Measurements from ENCODE around the gene ZSWIM6.

Gene ZSWIM6

DNA sequence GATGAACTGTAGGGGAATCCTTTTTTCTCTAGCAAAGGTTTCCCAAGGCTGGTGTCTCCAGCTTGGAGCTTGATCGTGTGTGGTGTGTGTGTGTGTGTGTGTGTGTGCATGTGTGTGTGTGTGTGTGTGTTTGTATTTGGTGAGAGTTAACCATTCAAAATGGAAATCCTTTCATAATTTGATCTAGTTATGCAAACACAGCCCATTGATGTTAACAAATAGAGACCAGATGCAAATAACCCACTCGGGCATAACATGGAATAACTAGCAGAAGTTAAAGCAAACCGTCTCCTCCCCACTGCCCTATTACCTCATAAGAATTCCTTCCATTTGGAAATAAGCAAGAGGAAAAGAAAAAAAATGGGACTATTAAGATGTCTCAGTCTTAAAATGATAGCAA is 24.9 kb upstream of the ZSWIM6 start:
- DNase-seq (ENCODE audit: low spot score): no peak

DNA sequence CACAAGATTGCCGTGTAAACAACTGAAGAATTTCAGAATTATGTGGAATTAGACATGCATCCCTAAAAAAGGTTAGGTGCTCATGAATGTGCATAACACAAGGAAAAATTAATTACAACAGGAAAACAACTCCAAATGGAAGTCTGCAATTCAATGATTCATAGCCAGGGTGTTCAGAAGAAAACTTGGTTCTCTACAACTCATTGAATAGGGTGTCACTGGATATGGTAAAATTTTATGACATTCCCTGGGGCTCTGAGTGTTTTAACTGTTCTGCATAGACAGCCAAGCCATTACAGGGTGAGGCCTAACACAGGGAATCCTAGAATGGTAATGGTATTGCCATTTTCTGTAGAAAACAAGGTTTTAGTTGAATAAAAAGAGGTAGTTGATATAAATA is 24.4 kb upstream of the ZSWIM6 start:
- no peak for DNase-seq (ENCODE audit: low spot score)

DNA sequence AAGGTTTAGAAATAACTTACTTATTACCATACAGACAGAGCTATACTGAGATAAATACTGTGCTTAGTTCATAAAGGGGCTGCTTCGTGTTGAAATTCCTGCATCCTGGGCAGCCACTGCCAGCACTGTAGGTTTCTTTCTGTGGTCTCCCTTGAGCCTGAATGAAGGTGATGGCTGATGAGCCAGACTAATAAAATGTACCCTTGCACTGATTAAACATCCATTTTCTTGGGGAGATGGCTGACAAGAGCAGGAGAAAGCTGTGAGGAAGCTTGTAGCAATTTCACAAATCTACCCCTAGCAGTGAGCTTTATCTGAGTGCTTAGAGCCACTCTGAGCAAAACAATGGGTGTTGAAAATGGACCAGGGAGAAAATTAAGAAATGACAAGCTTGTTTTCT is 23.3 kb upstream of the ZSWIM6 start:
- no peak for DNase-seq (ENCODE audit: low spot score)

DNA sequence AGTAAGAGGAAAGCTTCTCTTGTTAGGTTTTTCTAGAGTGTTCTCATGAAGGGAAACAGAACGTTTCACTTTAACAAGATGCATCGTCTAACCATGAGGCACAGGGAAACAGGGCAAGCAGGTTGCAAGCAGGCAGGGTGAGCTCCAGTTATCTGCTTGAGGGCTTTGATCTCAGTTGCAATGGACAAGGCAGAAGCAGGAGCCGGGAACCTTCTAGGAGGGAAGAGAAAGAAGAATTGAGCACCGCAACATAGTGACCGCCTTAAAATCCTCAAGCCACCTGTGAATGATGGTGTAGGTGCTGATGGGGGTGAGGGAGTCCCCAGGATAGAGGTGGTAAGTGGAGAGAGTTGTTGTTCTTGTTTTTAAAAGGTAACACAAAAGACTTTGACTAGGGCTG is 22.9 kb upstream of the ZSWIM6 start:
- no peak for DNase-seq (ENCODE audit: low spot score)

DNA sequence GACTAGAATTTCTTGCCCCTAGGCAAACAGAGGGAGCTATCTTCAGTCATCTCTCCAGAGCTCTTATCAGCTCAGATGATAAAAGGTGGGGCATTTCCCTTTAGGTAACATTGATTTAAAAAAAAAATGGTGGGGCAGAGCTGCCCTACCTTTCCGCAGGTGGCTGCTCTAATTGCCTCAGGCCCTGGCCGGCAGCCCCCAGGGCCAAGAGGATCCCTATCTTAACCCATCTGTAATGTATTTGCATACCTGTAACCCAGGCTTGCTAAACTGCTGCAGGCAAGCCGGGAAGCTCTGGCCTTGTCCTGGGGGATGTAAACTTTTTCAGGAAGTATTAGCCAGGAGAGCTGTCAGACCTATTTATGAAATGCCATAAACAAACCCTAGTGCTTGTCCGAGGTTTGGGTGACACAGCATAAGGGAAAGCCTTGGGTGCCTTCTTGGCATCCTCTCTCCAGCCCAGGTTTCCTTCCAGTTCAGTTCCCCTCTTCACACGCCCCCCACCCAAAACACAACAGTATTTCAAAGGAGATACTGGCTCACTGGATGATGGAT is 20.9 kb upstream of the ZSWIM6 start:
- no peak for DNase-seq (ENCODE audit: low spot score)

DNA sequence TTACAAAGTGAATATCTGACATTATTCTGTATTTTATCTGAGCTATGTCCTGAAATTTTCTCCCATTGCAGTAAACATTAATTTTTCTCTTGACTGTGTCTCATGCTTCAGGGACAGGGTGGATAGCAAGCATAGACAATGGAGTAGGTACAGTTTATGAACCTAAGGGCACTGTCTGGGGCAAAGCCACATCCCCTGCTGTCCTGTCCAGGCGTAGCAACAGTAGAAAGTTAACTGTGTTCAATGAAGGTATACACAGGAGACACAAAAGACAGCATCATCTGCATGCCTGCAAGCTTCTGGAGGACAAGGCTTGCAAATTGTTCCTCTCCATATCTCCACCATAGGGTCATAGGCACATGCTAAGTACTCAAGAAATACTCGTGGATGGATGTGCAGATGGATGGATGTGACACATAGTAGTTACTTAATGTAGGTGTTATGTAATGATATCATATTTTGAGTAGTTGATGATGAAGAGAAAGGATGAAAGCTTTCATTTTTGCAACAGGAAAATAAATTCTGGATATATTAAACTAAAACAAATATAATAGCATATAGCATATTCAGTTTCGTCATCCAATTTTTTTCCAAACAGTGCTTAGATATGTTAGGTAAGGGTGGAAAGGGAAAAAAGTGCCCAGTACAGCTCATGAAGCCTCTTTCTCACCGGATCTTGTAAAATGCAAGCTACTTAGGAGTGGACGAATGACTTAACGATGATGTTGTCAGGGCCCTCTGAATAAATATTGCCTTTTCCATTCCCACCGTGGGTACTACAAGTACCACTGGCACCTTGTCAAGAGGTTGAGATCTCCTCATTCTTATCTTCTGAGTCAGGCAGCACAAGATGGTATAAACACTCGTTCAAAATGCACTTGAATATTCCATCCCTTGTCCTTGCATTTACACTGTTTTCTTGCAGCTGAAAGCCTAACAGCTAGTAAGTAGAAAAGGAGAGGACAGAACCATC is 19.9 kb upstream of the ZSWIM6 start:
- DNase-seq (ENCODE audit: low spot score): no peak

DNA sequence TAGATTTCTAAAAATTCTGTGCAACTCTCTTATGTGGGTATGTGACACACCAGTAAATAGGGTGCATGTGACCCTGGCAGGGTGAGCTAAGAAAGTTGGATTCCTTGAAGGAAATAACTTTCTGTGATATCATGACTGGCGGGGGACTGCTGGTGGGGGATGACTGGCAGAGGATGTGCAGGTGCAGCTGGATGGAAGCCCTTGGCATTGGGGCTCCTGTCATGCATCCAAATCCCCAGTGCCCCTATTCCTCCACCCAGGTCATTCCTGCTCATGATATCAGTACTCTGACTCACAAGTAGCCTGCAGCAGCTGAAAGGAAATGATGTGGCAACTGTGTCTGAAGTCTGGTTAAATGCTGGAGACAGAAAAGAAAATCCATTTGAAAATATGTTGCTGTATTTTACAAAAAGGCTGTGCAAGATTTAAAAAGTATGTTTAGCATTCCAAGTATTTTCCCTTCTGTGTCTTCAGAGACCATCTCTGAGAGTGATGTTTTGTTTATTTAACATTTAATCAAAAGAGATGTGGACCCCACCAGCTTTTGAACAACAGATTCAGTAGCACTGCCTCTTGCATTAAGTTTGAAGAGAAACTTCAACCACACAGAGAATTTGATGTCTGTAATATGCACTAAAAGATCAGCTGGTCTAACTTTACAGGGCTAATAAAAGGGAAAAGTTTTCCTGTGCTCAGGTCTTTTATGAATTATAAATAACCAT is 17.9 kb upstream of the ZSWIM6 start:
- no peak for DNase-seq (ENCODE audit: low spot score)

DNA sequence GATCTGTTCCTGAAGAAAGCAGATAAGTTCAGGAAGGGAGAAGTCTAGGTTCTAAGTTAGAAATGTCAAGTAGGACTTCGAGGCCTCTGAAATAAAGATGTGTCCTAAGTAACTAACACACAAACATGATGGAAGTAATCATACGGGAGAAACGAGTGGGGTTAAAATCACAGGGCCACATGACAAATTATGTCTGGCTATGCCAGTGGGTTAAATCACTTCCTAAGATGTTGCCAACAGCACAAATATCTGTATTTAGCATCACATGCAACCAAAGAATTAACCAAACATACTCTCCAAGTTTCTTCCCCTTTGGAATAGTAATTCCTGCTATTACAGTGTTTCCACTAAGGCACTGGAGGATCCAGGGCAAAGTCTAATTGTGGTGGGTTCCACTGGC is 13.7 kb upstream of the ZSWIM6 start:
- DNase-seq (ENCODE audit: low spot score): no peak

DNA sequence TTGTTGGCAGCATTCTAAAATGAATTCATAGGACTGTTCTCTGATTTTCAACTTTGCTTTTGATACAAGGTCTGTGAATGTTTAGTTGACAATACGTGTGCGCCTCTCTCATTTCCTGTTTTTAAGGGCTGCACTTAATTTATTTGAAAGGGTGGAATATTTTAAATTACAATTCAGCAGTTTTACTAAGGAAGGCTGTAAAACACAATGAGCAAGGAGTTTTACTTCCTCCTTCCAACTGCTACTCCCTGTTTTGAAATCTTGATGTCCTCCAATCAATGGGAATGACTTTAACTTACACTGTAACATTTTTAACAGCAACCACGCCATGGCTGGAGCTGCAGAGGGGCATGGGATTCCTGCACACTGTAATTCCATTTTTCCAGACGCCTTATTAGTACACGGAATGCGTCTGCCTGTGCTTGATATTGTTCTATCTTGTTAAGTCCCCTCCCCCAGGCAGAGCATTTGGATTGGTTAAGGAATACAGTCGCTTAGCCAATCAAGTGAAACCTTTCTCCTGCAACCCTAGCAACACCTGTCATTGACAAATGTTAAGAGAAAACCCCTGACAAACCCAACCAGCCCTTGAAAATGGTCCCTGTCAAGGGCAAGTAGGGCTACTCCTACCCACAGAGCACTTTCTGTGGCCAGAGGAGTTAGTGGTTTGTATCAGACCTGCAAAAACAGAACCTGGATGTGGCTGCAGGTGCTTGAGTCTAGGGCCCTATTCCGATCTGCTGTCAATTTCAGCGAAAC is 12.5 kb upstream of the ZSWIM6 start:
- no peak for DNase-seq (ENCODE audit: low spot score)

DNA sequence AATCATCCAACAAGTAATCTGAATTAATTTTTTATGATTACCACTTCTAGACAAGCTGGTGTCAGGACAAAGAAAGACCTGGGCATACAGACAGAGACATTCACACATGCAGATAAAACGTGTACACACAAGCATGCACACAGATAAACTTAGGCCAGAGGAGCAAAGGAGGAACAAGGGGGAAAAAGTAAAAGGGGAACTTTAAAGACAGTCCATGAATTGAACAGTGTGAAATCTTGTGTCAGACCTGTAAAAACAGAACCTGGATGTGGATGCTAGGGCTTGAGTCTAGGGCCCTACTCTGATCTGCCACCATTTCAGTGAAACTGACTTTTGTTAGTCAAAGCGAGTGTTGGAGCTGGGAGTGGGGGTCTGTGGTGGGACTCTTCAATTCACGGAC is 11.2 kb upstream of the ZSWIM6 start:
- no peak for DNase-seq (ENCODE audit: low spot score)

DNA sequence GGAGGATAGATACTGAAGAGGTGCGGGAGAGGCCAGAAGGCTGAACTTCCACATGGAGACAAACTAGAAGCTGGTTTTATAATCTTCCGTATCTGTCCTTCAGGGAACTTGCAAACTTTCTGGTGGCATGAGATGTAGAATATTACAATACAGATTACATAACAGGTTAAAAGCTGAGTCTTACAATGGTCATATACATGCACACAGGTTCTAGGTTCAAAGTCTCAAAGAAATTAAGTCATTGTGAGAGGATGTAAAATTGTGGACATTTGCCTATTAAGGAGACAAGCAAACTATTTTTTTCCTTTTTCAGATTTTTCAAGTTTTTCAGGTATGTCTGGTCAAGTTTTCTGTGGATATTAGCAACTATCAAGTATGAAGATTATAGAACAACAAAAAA is 10.4 kb upstream of the ZSWIM6 start:
- DNase-seq (ENCODE audit: low spot score): no peak

DNA sequence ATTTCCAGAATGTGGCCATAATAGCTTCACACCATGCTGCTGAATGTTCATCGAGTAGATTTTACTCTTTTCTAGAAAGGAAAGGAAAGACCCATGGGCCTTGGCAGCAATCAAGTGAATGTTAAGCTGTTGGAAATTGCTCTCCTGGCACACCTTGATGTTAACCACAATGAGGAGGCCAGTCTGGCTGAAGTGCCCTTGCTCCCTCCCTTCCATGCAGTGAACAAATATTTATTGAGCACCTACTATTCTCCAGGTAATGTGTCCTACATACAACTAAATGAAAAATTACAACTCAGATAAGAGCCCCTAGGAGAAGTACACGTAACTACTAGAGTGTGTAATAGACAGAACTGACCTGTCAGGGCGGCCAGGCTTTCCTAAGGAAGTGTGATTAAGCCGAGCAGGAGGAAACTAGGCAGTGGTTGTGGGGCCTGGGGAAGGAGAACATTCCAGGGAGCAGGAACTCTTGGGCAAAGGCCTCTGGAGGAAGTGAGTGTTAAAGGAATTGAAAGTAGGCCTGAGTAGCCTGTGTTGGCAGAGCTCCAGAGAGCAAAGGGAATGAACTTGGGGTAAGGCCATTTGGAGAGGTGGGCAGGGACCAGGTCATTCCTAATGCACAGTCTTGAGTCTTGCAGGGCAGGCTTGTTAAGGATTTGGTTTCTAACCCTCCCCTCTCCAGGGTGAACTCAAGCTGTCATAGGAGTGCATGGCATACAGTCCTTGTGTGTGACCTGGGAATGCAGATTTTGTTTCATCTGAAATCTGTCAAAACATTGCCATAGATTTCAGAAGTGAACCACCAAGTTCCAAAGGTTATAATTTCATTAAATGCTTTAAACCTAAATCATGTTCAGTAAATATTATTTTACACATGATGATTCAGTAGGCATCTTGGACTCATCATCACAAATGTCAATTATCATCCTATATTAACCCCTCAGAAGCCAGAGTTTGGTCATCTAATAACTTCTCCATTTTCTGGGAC is 9.0 kb upstream of the ZSWIM6 start:
- DNase-seq (ENCODE audit: low spot score): no peak

DNA sequence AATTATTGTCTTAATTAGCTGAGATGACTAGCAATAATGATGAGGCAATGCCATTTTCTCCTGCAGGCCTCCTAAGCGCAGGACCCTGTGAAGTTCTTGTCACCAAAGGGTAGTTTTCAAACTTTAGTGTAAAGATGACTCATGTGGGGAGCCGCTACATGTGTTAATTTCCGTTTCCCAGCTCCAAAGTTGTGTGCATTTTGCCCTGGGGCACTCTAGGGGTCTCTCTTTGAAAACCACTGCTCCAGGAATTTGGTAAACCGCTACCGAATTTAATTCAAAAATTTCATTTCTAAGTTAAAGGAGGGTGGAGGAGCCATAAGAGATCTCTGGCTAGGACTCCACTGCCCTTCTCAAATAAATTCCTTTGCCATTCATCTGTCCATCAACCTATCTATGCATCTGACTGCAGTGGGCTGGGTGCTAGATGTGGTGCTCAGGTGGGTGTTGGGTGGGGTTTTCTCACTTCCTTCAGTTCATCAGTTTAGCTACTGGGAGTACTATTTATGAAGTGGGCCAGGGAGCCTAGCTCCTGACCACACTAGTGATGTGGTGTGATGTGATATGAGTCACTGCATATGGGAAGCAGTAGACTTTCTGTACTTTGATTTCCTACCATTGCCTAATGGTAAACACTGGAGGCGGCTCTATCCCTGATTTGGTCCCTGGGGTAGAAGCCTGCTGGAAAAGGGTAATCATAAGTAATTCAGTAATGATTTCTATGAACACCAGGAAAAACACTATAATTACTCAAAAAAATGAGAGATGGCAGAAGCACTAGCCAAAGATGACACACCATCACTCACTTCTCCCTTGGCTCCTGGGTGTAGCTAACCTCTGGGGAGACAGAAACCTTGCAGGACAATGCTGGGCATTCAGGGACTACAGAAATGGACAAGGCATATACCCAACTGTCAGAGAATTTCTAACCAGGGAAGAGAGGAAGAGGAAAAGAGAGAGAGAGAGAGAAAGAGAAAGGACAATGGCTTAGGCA is 4.0 kb upstream of the ZSWIM6 start:
- no peak for DNase-seq (ENCODE audit: low spot score)

DNA sequence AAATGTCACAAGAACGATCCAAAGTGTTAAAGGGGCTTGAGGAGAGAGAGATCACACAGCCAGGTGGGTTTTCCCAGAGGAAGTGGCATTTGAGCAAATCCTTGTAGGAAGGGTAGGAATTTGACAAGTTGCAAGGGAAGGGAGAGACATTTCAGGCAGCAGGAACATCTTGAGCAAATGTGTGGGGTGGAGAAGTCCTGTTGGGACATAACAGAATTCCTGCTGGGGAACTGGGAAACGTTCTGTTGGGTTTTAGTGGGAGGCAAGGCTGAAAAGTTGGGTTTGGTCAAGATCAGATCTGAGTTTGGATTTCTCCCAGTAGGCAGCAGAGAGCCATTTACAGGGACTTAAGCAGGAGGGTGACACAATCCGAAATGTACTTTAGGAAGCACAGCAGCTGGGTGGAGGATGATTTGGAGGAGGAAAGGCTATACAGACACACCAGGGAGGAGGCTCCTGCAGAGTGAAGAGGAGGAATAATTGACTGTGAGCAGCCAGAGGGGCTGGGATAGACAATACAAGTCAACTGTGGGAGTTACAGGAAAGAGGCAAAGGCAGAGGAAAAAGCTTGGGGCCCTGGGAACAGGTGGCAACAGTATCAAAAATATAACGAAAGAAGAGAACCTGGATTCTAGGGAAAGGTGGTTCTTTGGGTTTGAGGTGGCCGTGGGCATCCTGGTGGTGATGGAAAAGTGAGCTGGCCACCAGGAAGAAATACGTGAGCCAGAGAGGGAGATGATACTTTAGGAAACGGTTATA is 3.1 kb upstream of the ZSWIM6 start:
- no peak for DNase-seq (ENCODE audit: low spot score)

DNA sequence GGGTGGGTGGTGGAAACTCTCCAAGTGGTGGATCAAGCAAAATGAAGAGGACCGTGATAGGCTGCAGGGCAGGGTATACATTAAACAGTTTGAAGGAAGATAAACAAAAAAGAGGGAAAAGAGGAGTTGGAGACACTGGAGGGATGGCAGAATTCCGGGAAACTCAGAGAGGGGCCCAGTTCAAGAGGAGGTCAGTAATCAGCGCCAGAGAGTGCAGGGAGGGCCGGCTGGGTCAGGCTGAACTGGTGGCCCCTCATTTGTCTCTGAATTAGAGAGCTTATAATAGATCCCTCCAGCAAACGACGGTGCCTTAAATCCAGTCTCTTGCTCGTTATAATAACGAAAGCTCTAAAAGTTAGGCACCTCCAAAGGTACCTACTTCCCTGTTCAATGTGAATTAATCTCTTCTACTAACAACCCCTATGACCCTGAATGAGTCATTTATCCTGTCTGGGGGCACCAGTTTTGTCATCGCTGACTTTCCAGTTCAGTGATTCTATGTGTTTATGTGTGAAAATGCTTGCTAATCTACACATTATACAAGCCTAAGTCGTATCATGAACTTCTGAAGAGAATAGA is 2.4 kb upstream of the ZSWIM6 start:
- no peak for DNase-seq (ENCODE audit: low spot score)

DNA sequence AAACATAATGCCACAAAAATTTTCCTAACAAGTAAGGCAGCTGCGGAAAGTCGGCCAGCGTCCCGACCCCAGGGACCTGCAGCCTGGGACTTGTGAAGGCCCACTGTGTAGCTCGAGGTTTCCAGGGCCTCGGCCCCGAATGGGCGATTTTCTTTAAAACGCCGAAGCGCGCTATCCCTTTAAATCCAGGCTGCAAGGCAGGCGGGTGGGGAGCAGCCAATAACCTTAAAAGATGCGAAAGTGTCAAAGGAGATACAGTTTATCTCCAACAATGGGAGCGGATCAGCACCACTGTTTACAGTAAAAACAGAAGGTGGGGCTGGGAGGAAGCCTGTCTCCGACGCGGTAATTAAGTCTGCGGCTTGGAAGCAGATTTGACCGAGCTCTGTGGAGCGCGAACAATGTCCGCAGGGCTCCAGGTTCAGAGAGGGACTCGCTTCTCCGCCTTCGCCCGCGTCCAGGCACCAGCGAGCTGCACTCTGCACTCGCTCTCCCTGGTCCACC is 1.7 kb upstream of the ZSWIM6 start:
- DNase-seq (ENCODE audit: low spot score): no peak

DNA sequence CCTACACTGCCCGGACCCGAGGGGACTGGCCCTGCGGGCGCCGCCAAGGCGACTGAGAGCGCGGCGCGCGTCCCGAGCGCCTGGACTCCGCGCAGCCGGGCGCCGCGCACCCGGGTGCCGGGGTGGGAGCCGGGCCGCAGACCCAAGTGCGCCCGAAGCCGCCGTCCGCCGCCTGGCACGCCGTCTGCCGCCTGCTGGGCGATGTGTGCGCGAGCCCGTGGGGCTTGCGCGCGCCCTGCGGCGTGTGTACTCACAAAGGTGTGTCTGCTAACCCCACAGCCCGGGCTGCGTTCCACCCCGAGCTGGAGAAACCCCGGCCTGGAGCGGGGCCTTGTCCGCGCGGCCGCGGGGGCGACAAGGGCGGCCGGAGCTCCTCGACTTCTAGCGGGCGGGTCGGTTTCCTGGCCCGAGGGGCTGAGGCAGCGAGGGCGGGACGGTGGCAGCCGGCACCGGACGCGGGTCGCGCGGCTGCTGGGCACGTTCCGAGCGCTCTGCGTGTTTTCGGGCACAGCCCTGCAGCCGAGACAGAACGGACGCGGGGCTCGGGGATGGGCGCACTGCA is 1.1 kb upstream of the ZSWIM6 start:
- peak; percentile 75 for DNase-seq (ENCODE audit: low spot score)

DNA sequence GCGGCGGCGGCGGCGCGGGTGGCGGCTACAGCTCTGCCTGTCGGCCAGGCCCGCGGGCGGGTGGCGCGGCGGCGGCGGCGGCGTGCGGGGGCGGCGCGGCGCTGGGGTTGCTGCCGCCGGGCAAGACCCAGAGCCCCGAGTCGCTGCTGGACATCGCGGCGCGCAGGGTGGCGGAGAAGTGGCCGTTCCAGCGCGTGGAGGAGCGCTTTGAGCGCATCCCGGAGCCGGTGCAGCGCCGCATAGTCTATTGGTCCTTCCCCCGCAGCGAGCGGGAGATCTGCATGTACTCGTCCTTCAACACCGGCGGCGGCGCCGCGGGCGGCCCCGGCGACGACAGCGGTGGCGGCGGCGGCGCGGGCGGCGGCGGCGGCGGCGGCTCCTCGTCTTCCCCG is 296 bp downstream of the ZSWIM6 start:
- peak; percentile 44 for DNase-seq (ENCODE audit: low spot score)
